SK-N-SH treated with all-trans-retinoic acid at 6 μM for 48 hours (cell line): Measurements from ENCODE around the gene EML4.

Experiments used
- ATAC-seq: fragments of 200-7000 bp; cut with Tn5 transposase; 3 replicates; pipeline ENCODE4 v1.9.1; 2020; ENCODE audit warnings: mild to moderate bottlenecking, moderate library complexity
- ARNTL ChIP-seq: fragments of 450-650 bp; formaldehyde crosslinking; IDR thresholded peaks from 2 replicates; pipeline ENCODE4 v1.5.0; 2020; ENCODE audit warnings: low read depth, mild to moderate bottlenecking, moderate library complexity, borderline replicate concordance
- BACH2 ChIP-seq: fragments of 250-450 bp; sonication (Bioruptor Pico); IDR thresholded peaks from 2 replicates; pipeline ENCODE4 v1.9.0; 2021; ENCODE audit warnings: mild to moderate bottlenecking, borderline replicate concordance
- CSDC2 ChIP-seq: fragments of 250-450 bp; sonication (Bioruptor Pico); IDR thresholded peaks from 2 replicates; pipeline ENCODE4 v1.5.0; 2020; ENCODE audit warnings: mild to moderate bottlenecking, moderate library complexity
- CSRNP3 ChIP-seq: fragments of 250-450 bp; sonication (Bioruptor Pico); IDR thresholded peaks from 2 replicates; pipeline ENCODE4 v1.5.1; 2021; ENCODE audit warnings: mild to moderate bottlenecking, moderate library complexity
- ESRRG ChIP-seq: fragments of 250-450 bp; sonication (Bioruptor Pico); IDR thresholded peaks from 2 replicates; pipeline ENCODE4 v1.6.1; 2021; ENCODE audit warnings: mild to moderate bottlenecking
- GLIS3 ChIP-seq: fragments of 250-450 bp; sonication (Bioruptor Pico); IDR thresholded peaks from 2 replicates; pipeline ENCODE4 v1.5.0; 2020; ENCODE audit warnings: mild to moderate bottlenecking, moderate library complexity
- ISL1 ChIP-seq: fragments of 250-450 bp; sonication (Bioruptor Pico); IDR thresholded peaks from 2 replicates; pipeline ENCODE4 v2.1.2; 2022; ENCODE audit warnings: mild to moderate bottlenecking, moderate library complexity
- OSR1 ChIP-seq: fragments of 250-450 bp; sonication (Bioruptor Pico); IDR thresholded peaks from 2 replicates; pipeline ENCODE4 v1.8.0; 2022; ENCODE audit warnings: moderate library complexity, mild to moderate bottlenecking, inconsistent platforms
- PATZ1 ChIP-seq: fragments of 250-450 bp; sonication (Bioruptor Pico); IDR thresholded peaks from 2 replicates; pipeline ENCODE4 v1.8.0; 2020; ENCODE audit warnings: mild to moderate bottlenecking, moderate library complexity, borderline replicate concordance
- PPARA ChIP-seq: fragments of 250-450 bp; sonication (Bioruptor Pico); IDR thresholded peaks from 2 replicates; pipeline ENCODE4 v1.5.0; 2020; ENCODE audit warnings: mild to moderate bottlenecking, borderline replicate concordance
- RARB ChIP-seq: fragments of 250-450 bp; sonication (Bioruptor Pico); IDR thresholded peaks from 2 replicates; pipeline ENCODE4 v1.8.0; 2021; ENCODE audit warnings: mild to moderate bottlenecking, moderate library complexity
- TCF4 ChIP-seq: fragments of 250-450 bp; sonication (Bioruptor Pico); IDR thresholded peaks from 2 replicates; pipeline ENCODE4 v1.8.0; 2021; ENCODE audit warnings: mild to moderate bottlenecking, moderate library complexity, borderline replicate concordance
- TOX ChIP-seq: fragments of 250-450 bp; sonication (Bioruptor Pico); IDR thresholded peaks from 2 replicates; pipeline ENCODE4 v1.8.0; 2021; ENCODE audit warnings: mild to moderate bottlenecking, moderate library complexity, borderline replicate concordance
- TSHZ2 ChIP-seq: fragments of 250-450 bp; sonication (Bioruptor Pico); IDR thresholded peaks from 2 replicates; pipeline ENCODE4 v1.5.0; 2020; ENCODE audit warnings: mild to moderate bottlenecking, moderate library complexity
- ZC3H10 ChIP-seq: fragments of 250-450 bp; sonication (Bioruptor Pico); IDR thresholded peaks from 2 replicates; pipeline ENCODE4 v1.5.1; 2021; ENCODE audit warnings: mild to moderate bottlenecking, moderate library complexity
- ZFP3 ChIP-seq: fragments of 250-450 bp; sonication (Bioruptor Pico); IDR thresholded peaks from 2 replicates; pipeline ENCODE4 v1.5.0; 2020; ENCODE audit warnings: mild to moderate bottlenecking, moderate library complexity
- ZFP30 ChIP-seq: fragments of 450-650 bp; formaldehyde crosslinking; IDR thresholded peaks from 2 replicates; pipeline ENCODE4 v1.5.0; 2022; ENCODE audit warnings: mild to moderate bottlenecking, moderate library complexity
- ZNF565 ChIP-seq: fragments of 450-650 bp; formaldehyde crosslinking; conservative IDR thresholded peaks from 2 replicates; pipeline ENCODE4 v1.5.0; 2020; ENCODE audit warnings: low read depth, mild to moderate bottlenecking, moderate library complexity
- ZNF70 ChIP-seq: fragments of 450-650 bp; formaldehyde crosslinking; IDR thresholded peaks from 2 replicates; pipeline ENCODE4 v1.5.0; 2020; ENCODE audit warnings: mild to moderate bottlenecking, moderate library complexity
- ZNF8 ChIP-seq: fragments of 450-650 bp; formaldehyde crosslinking; IDR thresholded peaks from 2 replicates; pipeline ENCODE4 v1.5.0; 2020; ENCODE audit warnings: mild to moderate bottlenecking, moderate library complexity

The EML4 gene

GRCh38 chr2:42248846-42249245, 79.7 kb downstream of the EML4 start:
- ATAC-seq, result no peak
- no peak for TF ChIP-seq ZFP3
- TF ChIP-seq TSHZ2 (CRISPR knock-in tag), result no peak
- no peak for TF ChIP-seq ARNTL (CRISPR knock-in tag)
- TF ChIP-seq PATZ1 (CRISPR knock-in tag), result no peak
- no peak for TF ChIP-seq ZC3H10 (CRISPR knock-in tag)
- TF ChIP-seq ZFP30 (CRISPR knock-in tag), result no peak
- no peak for TF ChIP-seq TCF4 (CRISPR knock-in tag)
- no peak for TF ChIP-seq TOX
- no peak for TF ChIP-seq ISL1
- no peak for TF ChIP-seq ZNF565 (CRISPR knock-in tag)
- TF ChIP-seq ZNF8 (CRISPR knock-in tag), result no peak
- TF ChIP-seq ZNF70, result no peak

- TF ChIP-seq TCF4 (CRISPR knock-in tag) (no peak), BACH2 (CRISPR knock-in tag) (no peak), ESRRG (CRISPR knock-in tag) (no peak), ISL1 (no peak), ZFP30 (CRISPR knock-in tag) (no peak), CSDC2 (CRISPR knock-in tag) (no peak), RARB (CRISPR knock-in tag) (no peak), GLIS3 (no peak)
- ATAC-seq, result no peak
Measured at GRCh38 chr2:42249284-42249683, 80.1 kb downstream of the EML4 start.

- no peak for ATAC-seq
- TF ChIP-seq ESRRG (CRISPR knock-in tag), result no peak
- no peak for TF ChIP-seq ZC3H10 (CRISPR knock-in tag)
- no peak for TF ChIP-seq TCF4 (CRISPR knock-in tag)
- no peak for TF ChIP-seq ZNF70
- no peak for TF ChIP-seq PPARA
- no peak for TF ChIP-seq ZFP30 (CRISPR knock-in tag)
- no peak for TF ChIP-seq ZNF565 (CRISPR knock-in tag)
- TF ChIP-seq GLIS3, result no peak
- TF ChIP-seq ZNF8 (CRISPR knock-in tag), result no peak
- TF ChIP-seq CSRNP3 (CRISPR knock-in tag), result no peak
- TF ChIP-seq TSHZ2 (CRISPR knock-in tag), result no peak
- no peak for TF ChIP-seq TOX
- no peak for TF ChIP-seq PATZ1 (CRISPR knock-in tag)
- no peak for TF ChIP-seq OSR1
Measured at GRCh38 chr2:42249887-42250286, 80.7 kb downstream of the EML4 start.
